DND-41 (cell line): ENCODE results near the gene FMN2.

Source experiments
- EZH2 ChIP-seq: IDR thresholded peaks from 3 replicates; pipeline ENCODE4 v1.6.1; 2012; ENCODE audit warnings: borderline replicate concordance, low read depth, mild to moderate bottlenecking, moderate library complexity, low read length, inconsistent platforms; ENCODE audit not compliant: severe bottlenecking
- TF ChIP-seq, protein P1 (sequence below): IDR thresholded peaks from 2 replicates; pipeline ENCODE4 v1.5.1; 2012; ENCODE audit warnings: borderline replicate concordance, low read length, moderate library complexity, mild to moderate bottlenecking; ENCODE audit not compliant: poor library complexity, severe bottlenecking; ENCODE audit errors: extremely low read depth

GRCh38 chr1:240414237-240414636, 322.6 kb downstream of the FMN2 start:
- TF ChIP-seq, protein P1, sequence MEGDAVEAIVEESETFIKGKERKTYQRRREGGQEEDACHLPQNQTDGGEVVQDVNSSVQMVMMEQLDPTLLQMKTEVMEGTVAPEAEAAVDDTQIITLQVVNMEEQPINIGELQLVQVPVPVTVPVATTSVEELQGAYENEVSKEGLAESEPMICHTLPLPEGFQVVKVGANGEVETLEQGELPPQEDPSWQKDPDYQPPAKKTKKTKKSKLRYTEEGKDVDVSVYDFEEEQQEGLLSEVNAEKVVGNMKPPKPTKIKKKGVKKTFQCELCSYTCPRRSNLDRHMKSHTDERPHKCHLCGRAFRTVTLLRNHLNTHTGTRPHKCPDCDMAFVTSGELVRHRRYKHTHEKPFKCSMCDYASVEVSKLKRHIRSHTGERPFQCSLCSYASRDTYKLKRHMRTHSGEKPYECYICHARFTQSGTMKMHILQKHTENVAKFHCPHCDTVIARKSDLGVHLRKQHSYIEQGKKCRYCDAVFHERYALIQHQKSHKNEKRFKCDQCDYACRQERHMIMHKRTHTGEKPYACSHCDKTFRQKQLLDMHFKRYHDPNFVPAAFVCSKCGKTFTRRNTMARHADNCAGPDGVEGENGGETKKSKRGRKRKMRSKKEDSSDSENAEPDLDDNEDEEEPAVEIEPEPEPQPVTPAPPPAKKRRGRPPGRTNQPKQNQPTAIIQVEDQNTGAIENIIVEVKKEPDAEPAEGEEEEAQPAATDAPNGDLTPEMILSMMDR: no peak
- no peak for TF ChIP-seq EZH2
